ENCODE data around the gene NQO2. TPM values are rescaled to one million over a fixed set of nuclear protein-coding genes. Genes with fewer than 3 reads are reported as not detected.
"Not testable (repeated sequence)": the region's sequence is repeated elsewhere in the genome, so short reads cannot be mapped to it uniquely, and the experiment has no call there.

NQO2 gene
- total and polyA plus RNA-seq, 2 donors = 16.4 to 21.7 TPM

DNA sequence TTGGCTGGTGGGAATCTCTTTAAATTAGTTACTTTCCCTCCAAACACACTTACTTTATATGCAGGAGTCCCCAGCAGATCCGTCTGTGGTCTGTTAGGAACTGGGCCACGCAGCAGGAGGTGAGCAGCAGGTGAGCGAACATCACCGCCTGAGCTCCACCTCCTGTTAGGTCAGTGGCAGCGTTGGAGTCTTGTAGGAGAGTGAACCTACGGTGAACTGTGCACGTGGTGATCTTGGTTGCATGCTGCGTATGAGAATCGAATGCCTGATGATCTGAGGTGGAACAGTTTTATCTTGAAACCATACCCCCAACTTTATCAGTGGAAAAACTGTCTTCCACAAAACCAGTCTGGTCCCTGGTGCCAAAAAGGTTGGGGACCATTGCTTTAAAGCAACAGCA, 33.3 kb upstream of the NQO2 start:
- DNase-seq (ENCODE audit: low read depth in 6 of 9, low spot score in 9 of 9) = no peak
- H3K27ac ChIP-seq (ENCODE audit: low read depth in 1 of 2, low read length in 1 of 2) = no peak overlapping the region
- WGBS = 96% methylated on average over 9 of the region's 9 CpGs
- no peak overlapping the region for H3K4me3 ChIP-seq (ENCODE audit: low read length in 2 of 2)
- no peaks in the 10 kb centered on the region for H3K36me3 ChIP-seq (ENCODE audit: control insufficient read depth in 2 of 2, insufficient read depth in 2 of 2, low read length in 1 of 2)
- no peaks in the 10 kb centered on the region for H3K9me3 ChIP-seq (ENCODE audit: control insufficient read depth in 2 of 2, insufficient read depth in 1 of 2, low read length in 1 of 2)
- H3K27me3 ChIP-seq (ENCODE audit: control insufficient read depth in 2 of 2, insufficient read depth in 1 of 2, low read length in 1 of 2) = peaks cover 9 to 27% of the 10 kb centered on the region in 2 donors
- peaks cover 1 to 4% of the 10 kb centered on the region in 2 donors for H3K4me1 ChIP-seq (ENCODE audit: control insufficient read depth in 2 of 2, insufficient read depth in 2 of 2, low read length in 2 of 2)

DNA sequence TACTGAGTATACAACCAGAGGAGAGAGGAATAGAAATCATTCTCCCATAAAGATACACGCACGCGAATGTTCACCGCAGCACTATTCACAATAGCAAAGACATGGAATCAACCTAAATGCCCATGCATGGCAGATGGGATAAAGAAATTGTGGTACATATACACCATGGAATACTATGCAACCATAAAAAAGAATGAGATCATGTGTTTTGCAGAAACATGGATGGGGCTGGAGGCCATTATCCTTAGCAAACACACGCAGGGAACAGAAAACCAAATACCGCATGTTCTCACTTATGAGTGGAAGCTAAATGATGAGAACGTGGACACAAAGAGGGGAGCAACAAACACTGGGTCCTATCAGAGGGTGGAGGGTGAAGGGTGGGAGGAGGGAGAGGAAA, 31.8 kb upstream of the NQO2 start:
- DNase-seq (ENCODE audit: low read depth in 6 of 9, low spot score in 9 of 9) = no peak

DNA sequence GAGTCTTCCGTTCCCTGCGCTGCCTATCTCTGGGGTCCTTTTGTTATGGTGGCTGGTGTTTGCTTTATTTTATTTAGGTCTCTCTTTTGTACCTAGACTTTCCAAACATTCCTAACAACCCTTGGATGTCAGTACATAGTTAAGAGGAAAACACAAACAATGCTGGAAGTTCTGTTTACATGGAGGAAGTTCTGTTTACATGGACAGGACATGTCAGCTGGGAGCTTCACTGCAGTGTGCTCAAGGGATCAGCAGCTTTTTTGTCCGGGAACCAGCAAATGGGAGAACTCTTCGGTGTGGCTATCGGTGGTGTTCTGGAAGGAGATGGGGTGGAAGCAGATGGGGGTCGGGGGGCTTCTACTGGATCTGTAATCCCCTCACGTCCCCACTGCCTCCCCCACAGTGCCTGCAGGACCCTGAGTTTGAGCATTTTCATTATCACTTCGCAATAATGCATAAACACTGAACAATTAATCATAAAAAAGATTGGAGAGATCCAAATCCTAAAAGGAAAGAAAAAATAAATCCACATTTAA, 31.0 kb upstream of the NQO2 start:
- Histone ChIP-seq H3K27me3 (ENCODE audit: control insufficient read depth in 2 of 2, insufficient read depth in 1 of 2, low read length in 1 of 2) (peaks cover 18 to 48% of the 10 kb centered on the region in 2 donors), H3K36me3 (ENCODE audit: control insufficient read depth in 2 of 2, insufficient read depth in 2 of 2, low read length in 1 of 2) (no peaks in the 10 kb centered on the region), H3K9me3 (ENCODE audit: control insufficient read depth in 2 of 2, insufficient read depth in 1 of 2, low read length in 1 of 2) (no peaks in the 10 kb centered on the region), H3K27ac (ENCODE audit: low read depth in 1 of 2, low read length in 1 of 2) (no peak overlapping the region), H3K4me1 (ENCODE audit: control insufficient read depth in 2 of 2, insufficient read depth in 2 of 2, low read length in 2 of 2) (peaks cover 6 to 10% of the 10 kb centered on the region in 2 donors), H3K4me3 (ENCODE audit: low read length in 2 of 2) (no peak overlapping the region)
- DNase-seq (ENCODE audit: low read depth in 6 of 9, low spot score in 9 of 9) = no peak
- 89% methylated on average over 8 of the region's 8 CpGs for WGBS

More for the DNA sequence above, 31.8 kb upstream of the NQO2 start:
- Histone ChIP-seq H3K27me3 (ENCODE audit: control insufficient read depth in 2 of 2, insufficient read depth in 1 of 2, low read length in 1 of 2) (peaks cover 17 to 41% of the 10 kb centered on the region in 2 donors), H3K4me3 (ENCODE audit: low read length in 2 of 2) (no peak overlapping the region), H3K9me3 (ENCODE audit: control insufficient read depth in 2 of 2, insufficient read depth in 1 of 2, low read length in 1 of 2) (no peaks in the 10 kb centered on the region), H3K27ac (ENCODE audit: low read depth in 1 of 2, low read length in 1 of 2) (no peak overlapping the region), H3K4me1 (ENCODE audit: control insufficient read depth in 2 of 2, insufficient read depth in 2 of 2, low read length in 2 of 2) (peaks cover 6 to 10% of the 10 kb centered on the region in 2 donors), H3K36me3 (ENCODE audit: control insufficient read depth in 2 of 2, insufficient read depth in 2 of 2, low read length in 1 of 2) (no peaks in the 10 kb centered on the region)
- 99% methylated on average over 7 of the region's 7 CpGs for WGBS

DNA sequence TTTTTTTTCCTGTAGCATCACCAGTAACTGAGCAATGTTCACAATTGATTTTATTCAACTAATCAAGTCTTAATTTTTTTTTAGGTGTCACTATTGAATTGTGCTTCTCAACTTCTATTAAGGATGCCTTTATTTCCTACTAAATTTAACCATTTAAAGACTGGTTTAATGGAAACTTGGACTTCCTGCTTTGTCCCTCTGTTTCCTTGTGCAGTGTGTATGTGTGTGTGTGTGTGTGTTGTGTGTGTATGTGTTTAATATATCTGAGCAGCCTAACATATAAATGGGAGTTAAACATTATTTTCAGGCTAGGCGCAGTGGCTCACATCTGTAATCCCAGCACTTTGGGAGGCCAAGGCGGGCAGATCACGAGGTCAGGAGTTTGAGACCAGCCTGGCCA, 30.1 kb upstream of the NQO2 start:
- H3K36me3 ChIP-seq (ENCODE audit: control insufficient read depth in 2 of 2, insufficient read depth in 2 of 2, low read length in 1 of 2) = no peaks in the 10 kb centered on the region
- no peak overlapping the region for H3K27ac ChIP-seq (ENCODE audit: low read depth in 1 of 2, low read length in 1 of 2)
- peaks cover 6 to 10% of the 10 kb centered on the region in 2 donors for H3K4me1 ChIP-seq (ENCODE audit: control insufficient read depth in 2 of 2, insufficient read depth in 2 of 2, low read length in 2 of 2)
- no peak for DNase-seq (ENCODE audit: low read depth in 6 of 9, low spot score in 9 of 9)
- H3K27me3 ChIP-seq (ENCODE audit: control insufficient read depth in 2 of 2, insufficient read depth in 1 of 2, low read length in 1 of 2) = peaks cover 19 to 50% of the 10 kb centered on the region in 2 donors
- 93% methylated on average over 3 of the region's 3 CpGs for whole genome bisulfite sequencing
- no peaks in the 10 kb centered on the region for H3K9me3 ChIP-seq (ENCODE audit: control insufficient read depth in 2 of 2, insufficient read depth in 1 of 2, low read length in 1 of 2)
- no peak overlapping the region for H3K4me3 ChIP-seq (ENCODE audit: low read length in 2 of 2)

DNA sequence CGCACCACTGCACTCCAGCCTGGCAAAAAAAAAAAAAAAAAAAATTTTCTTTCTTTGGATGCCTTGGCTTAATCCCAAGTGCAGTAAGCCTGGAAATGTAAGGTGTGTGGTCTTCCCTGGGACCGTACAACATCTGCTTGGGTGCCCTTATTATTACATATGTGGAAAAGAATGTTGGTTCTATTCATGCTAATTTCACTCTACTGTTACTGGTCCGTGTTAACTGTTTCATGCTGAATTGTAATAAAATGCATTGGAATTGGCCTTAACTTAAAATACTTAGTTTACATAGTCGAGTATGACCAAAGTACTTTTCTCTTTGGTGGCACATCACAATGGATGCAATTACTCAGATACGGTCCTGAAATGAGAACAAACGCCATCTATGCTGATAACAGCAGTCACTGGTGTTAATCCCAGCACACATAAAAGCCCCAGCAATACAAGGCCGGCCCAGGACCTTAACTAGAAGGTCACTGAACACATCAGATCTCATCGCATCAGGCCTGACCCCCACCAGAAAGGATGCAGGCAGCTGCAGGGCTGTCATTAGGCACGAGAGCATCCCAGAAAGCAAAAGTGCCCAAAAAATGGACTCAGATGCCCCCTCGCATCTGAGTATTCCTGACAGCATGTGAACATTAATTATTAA, 29.5 kb upstream of the NQO2 start:
- no peaks in the 10 kb centered on the region for H3K36me3 ChIP-seq (ENCODE audit: control insufficient read depth in 2 of 2, insufficient read depth in 2 of 2, low read length in 1 of 2)
- peaks cover 19 to 52% of the 10 kb centered on the region in 2 donors for H3K27me3 ChIP-seq (ENCODE audit: control insufficient read depth in 2 of 2, insufficient read depth in 1 of 2, low read length in 1 of 2)
- DNase-seq (ENCODE audit: low read depth in 6 of 9, low spot score in 9 of 9) = no peak
- 78% methylated on average over 10 of the region's 10 CpGs for WGBS
- H3K4me1 ChIP-seq (ENCODE audit: control insufficient read depth in 2 of 2, insufficient read depth in 2 of 2, low read length in 2 of 2) = peaks cover 6 to 10% of the 10 kb centered on the region in 2 donors
- no peak overlapping the region for H3K4me3 ChIP-seq (ENCODE audit: low read length in 2 of 2)
- no peaks in the 10 kb centered on the region for H3K9me3 ChIP-seq (ENCODE audit: control insufficient read depth in 2 of 2, insufficient read depth in 1 of 2, low read length in 1 of 2)
- no peak overlapping the region for H3K27ac ChIP-seq (ENCODE audit: low read depth in 1 of 2, low read length in 1 of 2)

DNA sequence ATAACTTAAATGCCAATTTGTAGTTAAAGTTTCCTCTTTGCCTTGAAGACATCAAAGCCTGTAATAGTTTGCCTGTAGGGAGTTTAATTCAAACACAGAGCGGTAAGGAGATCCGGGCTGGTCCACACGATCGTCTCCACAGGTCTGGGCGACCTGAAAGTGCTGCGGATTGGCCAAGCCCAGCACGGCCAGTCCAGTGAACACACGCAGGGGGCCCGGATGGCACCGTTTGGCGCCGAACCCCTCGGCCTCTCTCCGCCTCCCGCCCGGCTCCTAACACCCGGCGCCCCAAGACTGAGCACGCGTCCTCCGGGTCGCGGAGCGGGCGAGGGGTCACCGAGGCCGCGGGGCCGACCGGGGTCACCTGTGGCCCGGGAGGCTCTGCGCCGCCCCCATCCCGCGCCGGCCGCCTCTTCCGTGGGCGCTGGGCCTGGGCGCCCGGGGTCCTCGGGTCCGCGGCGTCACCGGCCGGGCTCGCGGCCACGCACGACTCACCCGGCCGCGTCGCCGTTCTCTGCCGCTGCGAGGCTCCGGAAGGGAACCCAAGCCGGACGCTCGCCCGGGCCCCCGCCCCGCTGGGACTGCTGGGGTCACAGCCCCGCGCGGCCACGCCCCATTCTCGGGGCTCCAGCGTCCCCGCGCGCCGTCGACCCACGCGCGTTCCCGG, 28.8 kb upstream of the NQO2 start:
- Histone ChIP-seq H3K4me3 (ENCODE audit: low read length in 2 of 2) (peak overlapping the region; percentile 11 to 62), H3K27me3 (ENCODE audit: control insufficient read depth in 2 of 2, insufficient read depth in 1 of 2, low read length in 1 of 2) (peaks cover 19 to 52% of the 10 kb centered on the region in 2 donors), H3K9me3 (ENCODE audit: control insufficient read depth in 2 of 2, insufficient read depth in 1 of 2, low read length in 1 of 2) (no peaks in the 10 kb centered on the region), H3K27ac (ENCODE audit: low read depth in 1 of 2, low read length in 1 of 2) (peak overlapping the region in 1 of 2 donors; percentile 74), H3K4me1 (ENCODE audit: control insufficient read depth in 2 of 2, insufficient read depth in 2 of 2, low read length in 2 of 2) (peaks cover 6 to 10% of the 10 kb centered on the region in 2 donors), H3K36me3 (ENCODE audit: control insufficient read depth in 2 of 2, insufficient read depth in 2 of 2, low read length in 1 of 2) (no peaks in the 10 kb centered on the region)
- under 1% methylated on average over 80 of the region's 80 CpGs for WGBS
- no peak for DNase-seq (ENCODE audit: low read depth in 6 of 9, low spot score in 9 of 9)

DNA sequence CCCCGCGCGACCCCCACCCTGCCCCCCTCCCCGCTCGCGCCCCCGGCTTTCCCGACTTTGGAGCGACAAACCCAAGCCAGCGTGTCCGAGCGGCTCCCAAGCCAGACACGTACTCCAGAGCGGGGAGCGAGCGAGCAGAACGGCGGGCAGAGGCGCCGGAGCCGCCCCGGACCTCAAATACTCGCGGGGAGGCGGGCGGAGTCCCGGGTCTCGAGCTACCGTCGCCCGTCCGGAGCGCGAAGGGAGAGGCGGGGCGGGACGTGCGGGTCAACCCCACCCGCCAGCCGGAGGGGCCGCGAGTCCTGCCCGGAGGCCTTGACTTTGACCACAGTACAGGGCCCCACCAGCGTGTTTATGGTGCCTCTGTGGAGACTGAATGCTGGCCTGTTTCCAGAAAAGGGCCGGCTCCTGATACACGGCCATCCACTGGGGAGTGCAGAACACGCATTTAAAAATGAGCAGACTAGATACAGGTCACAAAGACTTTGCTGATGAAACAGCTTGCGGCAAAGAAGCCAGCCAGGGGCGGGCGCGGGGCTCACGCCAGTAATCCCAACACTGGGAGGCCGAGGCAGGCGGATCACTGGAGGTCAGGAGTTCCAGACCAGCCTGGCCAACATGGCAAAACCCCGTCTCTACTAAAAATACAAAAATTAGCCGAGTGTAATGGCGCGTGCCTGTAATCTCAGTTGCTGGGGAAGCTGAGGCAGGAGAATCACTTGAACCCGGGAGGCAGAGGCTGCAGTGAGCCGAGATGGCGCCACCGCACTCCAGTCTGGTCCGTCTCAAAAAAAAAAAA, 28.1 kb upstream of the NQO2 start, which contains the start of gene SERPINB6:
Gene SERPINB6 (minus strand): TSS at position 148 of the 799 bp plus-strand sequence. CDS start 12,235 bp downstream, outside the sequence.
- H3K4me3 ChIP-seq (ENCODE audit: low read length in 2 of 2) = peak within 1 kb of the TSS; percentile 11 to 62
- H3K36me3 ChIP-seq (ENCODE audit: control insufficient read depth in 2 of 2, insufficient read depth in 2 of 2, low read length in 1 of 2) = no peaks in the 10 kb centered on the region
- DNase-seq (ENCODE audit: low read depth in 6 of 9, low spot score in 9 of 9) = peak in 1 of 9 donors; percentile 33
- peak within 1 kb of the TSS; percentile 46 to 74 for H3K27ac ChIP-seq (ENCODE audit: low read depth in 1 of 2, low read length in 1 of 2)
- no peaks in the 10 kb centered on the region for H3K9me3 ChIP-seq (ENCODE audit: control insufficient read depth in 2 of 2, insufficient read depth in 1 of 2, low read length in 1 of 2)
- peaks cover 19 to 52% of the 10 kb centered on the region in 2 donors for H3K27me3 ChIP-seq (ENCODE audit: control insufficient read depth in 2 of 2, insufficient read depth in 1 of 2, low read length in 1 of 2)
- WGBS = 3% methylated on average over 63 of the region's 63 CpGs
- H3K4me1 ChIP-seq (ENCODE audit: control insufficient read depth in 2 of 2, insufficient read depth in 2 of 2, low read length in 2 of 2) = peaks cover 6 to 9% of the 10 kb centered on the region in 2 donors

DNA sequence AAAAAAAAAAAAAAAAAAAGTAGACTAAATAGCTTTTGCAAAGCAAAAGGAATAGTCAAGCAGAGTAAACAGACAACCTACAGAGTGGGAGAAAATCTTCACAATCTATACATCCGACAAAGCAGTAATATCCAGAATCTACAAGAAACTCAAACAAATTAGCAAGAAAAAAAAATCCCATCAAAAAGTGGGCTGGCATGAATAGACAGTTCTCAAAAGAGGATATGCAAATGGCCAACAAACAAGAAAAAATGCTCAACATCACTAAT, 27.5 kb upstream of the NQO2 start:
- not testable (repeated sequence) for H3K9me3 ChIP-seq (ENCODE audit: control insufficient read depth in 2 of 2, insufficient read depth in 1 of 2, low read length in 1 of 2); H3K27ac ChIP-seq (ENCODE audit: low read depth in 1 of 2, low read length in 1 of 2); H3K4me3 ChIP-seq (ENCODE audit: low read length in 2 of 2); H3K4me1 ChIP-seq (ENCODE audit: control insufficient read depth in 2 of 2, insufficient read depth in 2 of 2, low read length in 2 of 2); H3K36me3 ChIP-seq (ENCODE audit: control insufficient read depth in 2 of 2, insufficient read depth in 2 of 2, low read length in 1 of 2); DNase-seq (ENCODE audit: low read depth in 6 of 9, low spot score in 9 of 9)
- H3K27me3 ChIP-seq (ENCODE audit: control insufficient read depth in 2 of 2, insufficient read depth in 1 of 2, low read length in 1 of 2) = peaks cover 19 to 52% of the 10 kb centered on the region in 2 donors
- WGBS = 55% methylated on average over 1 of the region's 1 CpG

DNA sequence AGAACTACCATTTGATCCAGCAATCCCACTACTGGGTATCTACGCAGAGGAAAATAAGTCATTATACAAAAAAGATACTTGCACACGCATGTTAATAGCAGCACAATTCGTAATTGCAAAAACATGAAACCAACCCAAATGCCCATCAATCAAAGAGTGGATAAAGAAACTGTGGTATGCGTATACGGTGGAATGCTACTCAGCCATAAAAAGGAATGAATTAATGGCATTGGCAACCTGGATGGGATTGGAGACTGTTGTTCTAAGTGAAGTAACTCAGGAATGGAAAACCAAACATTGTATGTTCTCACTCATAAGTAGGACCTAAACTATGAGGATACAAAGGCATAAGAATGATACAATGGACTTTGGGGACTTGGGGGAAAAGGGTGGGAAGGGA, 27.0 kb upstream of the NQO2 start:
- H3K4me3 ChIP-seq (ENCODE audit: low read length in 2 of 2); H3K9me3 ChIP-seq (ENCODE audit: control insufficient read depth in 2 of 2, insufficient read depth in 1 of 2, low read length in 1 of 2); H3K27ac ChIP-seq (ENCODE audit: low read depth in 1 of 2, low read length in 1 of 2); H3K36me3 ChIP-seq (ENCODE audit: control insufficient read depth in 2 of 2, insufficient read depth in 2 of 2, low read length in 1 of 2); H3K4me1 ChIP-seq (ENCODE audit: control insufficient read depth in 2 of 2, insufficient read depth in 2 of 2, low read length in 2 of 2); DNase-seq (ENCODE audit: low read depth in 6 of 9, low spot score in 9 of 9): not testable (repeated sequence)
- WGBS = 99% methylated on average over 5 of the region's 5 CpGs
- peaks cover 19 to 52% of the 10 kb centered on the region in 2 donors for H3K27me3 ChIP-seq (ENCODE audit: control insufficient read depth in 2 of 2, insufficient read depth in 1 of 2, low read length in 1 of 2)

Data from thymus (tissue), 11 donors.